B cell (primary cell): ENCODE measurements around the gene LRRC45. TPM values are rescaled to one million over a fixed set of nuclear protein-coding genes. Genes with fewer than 3 reads are reported as not detected.

Experiments used
- ATAC-seq: fragments of 200-7000 bp; cut with Tn5 transposase; one replicate; pipeline ENCODE4 v1.10.0; 2021; ENCODE audit warnings: low read depth, mild to moderate bottlenecking, moderate number of reproducible peaks, moderate library complexity
- CTCF ChIA-PET: fragments of 350-600 bp; sonication (Branson Sonifier 250); formaldehyde crosslinking; loops from one replicate; lab custom pipeline; 2021; ENCODE audit warnings: antibody characterized with exemption, inconsistent platforms; lab: Charles Lee
- POLR2A ChIA-PET: fragments of 350-600 bp; sonication (Branson Sonifier 250); formaldehyde crosslinking; loops from one replicate; lab custom pipeline; 2021; ENCODE audit warnings: antibody characterized with exemption; lab: Charles Lee
- DNase-seq: peaks from one replicate; pipeline ENCODE4 v3.0.0; 2013
- H2AFZ ChIP-seq: 2 replicates; pipeline ENCODE4 v1.6.1; 2012; ENCODE audit warnings: mild to moderate bottlenecking, low read depth, low read length; ENCODE audit not compliant: insufficient read depth, poor library complexity, severe bottlenecking
- H3K27ac ChIP-seq, 2 donors: 1 replicate in 1 of 2; 2 replicates in 1 of 2; pipeline ENCODE4 v1.5.1; 2012 to 2013; ENCODE audit warnings: low read length in 2 of 2, mild to moderate bottlenecking in 2 of 2, moderate library complexity in 1 of 2
- H3K27me3 ChIP-seq, 4 experiments: fragments of 200-600 bp in 1 of 4; sonication (generic) in 1 of 4; replicated peaks in 1 of 4; 1 replicate in 2 of 4; 2 replicates in 2 of 4; pipeline versions ENCODE4 v1.6.1 to v1.7.0; 2013 to 2016; ENCODE audit warnings: low read length in 3 of 4, mild to moderate bottlenecking in 2 of 4, mixed read lengths in 1 of 4, moderate library complexity in 1 of 4; ENCODE audit not compliant: insufficient read depth in 4 of 4, control insufficient read depth in 3 of 4; ENCODE audit errors: control extremely low read depth in 1 of 4
- H3K36me3 ChIP-seq, 2 experiments: replicated peaks in 1 of 2; 1 replicate in 1 of 2; 2 replicates in 1 of 2; pipeline versions ENCODE4 v1.6.1 to v1.7.1; 2013; ENCODE audit warnings: low read length in 1 of 2; ENCODE audit not compliant: insufficient read depth in 2 of 2, control insufficient read depth in 1 of 2; ENCODE audit errors: control extremely low read depth in 1 of 2, extremely low read depth in 1 of 2
- H3K4me1 ChIP-seq, 2 donors: fragments of 200-600 bp in 1 of 2; sonication (generic) in 1 of 2; 1 replicate in 1 of 2; 2 replicates in 1 of 2; pipeline versions ENCODE4 v1.5.1 to v1.6.1; 2013 to 2017; ENCODE audit warnings: low read length in 2 of 2; ENCODE audit not compliant: control insufficient read depth in 2 of 2, insufficient read depth in 2 of 2
- H3K4me2 ChIP-seq: replicated peaks from 2 replicates; pipeline ENCODE3; 2012; ENCODE audit warnings: mild to moderate bottlenecking, low read depth, low read length; ENCODE audit not compliant: poor library complexity, severe bottlenecking
- H3K4me3 ChIP-seq, 5 experiments: fragments of 200-600 bp in 1 of 5; sonication (generic) in 1 of 5; 1 replicate in 3 of 5; 2 replicates in 2 of 5; pipeline versions ENCODE4 v1.5.1 to v1.7.0; 2011 to 2016; ENCODE audit warnings: low read length in 4 of 5, mild to moderate bottlenecking in 4 of 5, low read depth in 2 of 5, control low read depth in 1 of 5, moderate library complexity in 1 of 5; ENCODE audit not compliant: insufficient read depth in 1 of 5; ENCODE audit errors: control extremely low read depth in 1 of 5, extremely low read depth in 1 of 5
- H3K79me2 ChIP-seq: fragments of 200-600 bp; sonication (generic); one replicate; pipeline ENCODE4 v1.6.0; 2016; ENCODE audit warnings: low read length; ENCODE audit not compliant: control insufficient read depth, insufficient read depth
- H3K9ac ChIP-seq: fragments of 200-600 bp; sonication (generic); 2 replicates; pipeline ENCODE4 v1.6.1; 2017; ENCODE audit warnings: mild to moderate bottlenecking, low read length, moderate library complexity
- H3K9me3 ChIP-seq, 3 donors: one replicate each; pipeline versions ENCODE4 v1.6.1 to v1.7.1; 2013; ENCODE audit warnings: low read length in 2 of 3; ENCODE audit not compliant: control insufficient read depth in 2 of 3, insufficient read depth in 1 of 3; ENCODE audit errors: control extremely low read depth in 1 of 3
- H4K20me1 ChIP-seq: 2 replicates; pipeline ENCODE4 v1.6.0; 2012; ENCODE audit warnings: mild to moderate bottlenecking, low read length; ENCODE audit not compliant: insufficient read depth, control insufficient read depth, poor library complexity, severe bottlenecking
- H3K27ac Mint-ChIP-seq: one replicate; pipeline ENCODE4 v1.8.0; 2021; ENCODE audit warnings: mixed read lengths
- H3K27me3 Mint-ChIP-seq: one replicate; pipeline ENCODE4 v1.8.0; 2021; ENCODE audit warnings: mixed read lengths
- H3K4me1 Mint-ChIP-seq: one replicate; pipeline ENCODE4 v1.8.0; 2021; ENCODE audit warnings: mixed read lengths
- H3K4me3 Mint-ChIP-seq: one replicate; pipeline ENCODE4 v1.8.0; 2021; ENCODE audit warnings: mixed read lengths
- H3K9me3 Mint-ChIP-seq: one replicate; pipeline ENCODE4 v1.8.0; 2022; ENCODE audit warnings: mixed read lengths; ENCODE audit not compliant: insufficient read depth
- EZH2 ChIP-seq: IDR thresholded peaks from 2 replicates; pipeline ENCODE4 v1.6.1; 2012; ENCODE audit warnings: borderline replicate concordance, low read depth, mild to moderate bottlenecking, moderate library complexity, low read length; ENCODE audit not compliant: insufficient read depth, poor library complexity, severe bottlenecking
- WGBS: methylation state at CpG from one replicate; pipeline ENCODE4 v1.1.5; 2013; ENCODE audit warnings: missing lambda C conversion rate; ENCODE audit not compliant: insufficient coverage; 5-methylcytosine and 5-hydroxymethylcytosine counted together
- intact Hi-C: fragments of 100-400 bp; cut with micrococcal nuclease; formaldehyde crosslinking; loops from one replicate; pipeline ENCODE4 v1.10.0; 2022
- polyA plus RNA-seq: library from polyadenylated mRNA; depleted of rRNA; stranded (reverse); fragments of >200 nt; gene quantifications from 2 replicates; pipeline ENCODE4 v1.2.3, GENCODE V29; 2012
- total RNA-seq, 2 donors: library from RNA; stranded (reverse); fragments of 120-200 nt in 1 of 2; gene quantifications; 1 replicate in 1 of 2; 2 replicates in 1 of 2; pipeline versions ENCODE4 v1.2.3 to v1.2.4, GENCODE V29; 2013 to 2022
- TF ChIP-seq, protein P1 (sequence below): fragments of 200-600 bp; IDR thresholded peaks from one replicate; pipeline ENCODE4 v1.8.0; 2022; ENCODE audit warnings: antibody characterized with exemption, mild to moderate bottlenecking

LRRC45 gene
- total and polyA plus RNA-seq, 2 donors (not counting 1 experiment from before 2014, with no cell fraction given): 19.4 to 19.6 TPM

DNA sequence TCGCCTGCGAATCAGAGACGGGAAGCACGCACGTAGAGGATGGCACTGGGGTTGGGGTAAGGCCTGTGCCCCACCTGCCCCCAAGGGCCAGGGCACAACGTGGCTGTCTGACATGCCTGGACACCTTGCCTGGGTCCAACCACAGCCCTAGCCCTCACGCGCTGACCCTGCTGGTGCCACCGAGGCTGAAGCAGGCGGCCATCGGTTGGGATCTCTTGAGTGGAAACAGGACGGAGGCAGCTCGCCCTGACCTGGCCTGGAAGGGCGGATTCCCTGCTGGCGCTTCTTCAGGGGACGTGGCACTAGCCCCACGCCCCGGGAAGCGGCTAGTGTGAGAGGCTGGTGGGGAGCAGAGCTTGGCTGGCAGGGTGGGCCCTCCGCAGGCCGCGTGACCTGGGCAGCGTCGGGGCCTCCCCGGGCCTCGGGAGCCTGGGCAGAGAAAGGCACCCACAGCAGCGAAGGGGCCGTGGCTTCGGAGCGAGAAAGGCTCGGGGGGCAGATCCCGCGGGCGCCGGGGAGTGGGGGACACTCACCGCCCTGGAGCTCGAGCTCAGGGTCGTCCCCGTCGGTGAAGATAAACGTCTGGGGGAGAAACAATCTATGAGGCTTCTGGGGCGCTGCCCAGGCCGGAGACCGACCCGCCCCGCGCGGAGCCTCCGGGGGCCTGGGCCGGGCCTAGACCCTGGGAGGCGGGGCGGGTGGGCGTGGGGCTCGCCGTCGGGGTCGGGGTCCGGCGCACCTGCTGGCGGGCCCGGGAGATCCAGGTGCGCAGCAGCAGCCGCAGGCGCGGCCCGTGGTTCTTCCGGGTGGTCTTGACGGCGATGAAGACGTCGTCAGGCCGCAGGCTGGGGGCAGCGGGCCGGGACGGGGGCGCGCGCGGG is 27.9 kb downstream of the LRRC45 start:
- ChIA-PET CTCF (interaction anchor here (0.7 to 1.7 kb wide), 2 partner anchors 13 to 31 kb away, joined by 3 to 6 read pairs; partner anchors contain the start of gene DCXR), POLR2A (interaction anchor here (0.8 to 1.9 kb wide), 2 partner anchors 18 to 48 kb away, joined by 3 to 5 read pairs; partner anchors contain the start of gene FASN)
- H3K79me2 ChIP-seq: peaks cover 29% of the 10 kb centered on the region
- peak overlapping the region; percentile 86 for H3K27ac Mint-ChIP-seq
- peaks cover 0 to 23% of the 10 kb centered on the region in 2 experiments for H3K36me3 ChIP-seq
- ATAC-seq: peak; percentile 26
- no peaks in the 10 kb centered on the region for H3K9me3 Mint-ChIP-seq
- H4K20me1 ChIP-seq: peaks cover 19% of the 10 kb centered on the region
- no peaks in the 10 kb centered on the region for H3K9me3 ChIP-seq
- H3K4me3 Mint-ChIP-seq: peak overlapping the region; percentile 84
- peaks cover 20 to 34% of the 10 kb centered on the region in 2 donors for H3K4me1 ChIP-seq
- WGBS: 21% methylated on average over 79 of the region's 79 CpGs
- H2AFZ ChIP-seq: peak overlapping the region; percentile 66
- peak overlapping the region; percentile 90 for H3K4me2 ChIP-seq
- TF ChIP-seq EZH2: no peak
- TF ChIP-seq, protein P1, sequence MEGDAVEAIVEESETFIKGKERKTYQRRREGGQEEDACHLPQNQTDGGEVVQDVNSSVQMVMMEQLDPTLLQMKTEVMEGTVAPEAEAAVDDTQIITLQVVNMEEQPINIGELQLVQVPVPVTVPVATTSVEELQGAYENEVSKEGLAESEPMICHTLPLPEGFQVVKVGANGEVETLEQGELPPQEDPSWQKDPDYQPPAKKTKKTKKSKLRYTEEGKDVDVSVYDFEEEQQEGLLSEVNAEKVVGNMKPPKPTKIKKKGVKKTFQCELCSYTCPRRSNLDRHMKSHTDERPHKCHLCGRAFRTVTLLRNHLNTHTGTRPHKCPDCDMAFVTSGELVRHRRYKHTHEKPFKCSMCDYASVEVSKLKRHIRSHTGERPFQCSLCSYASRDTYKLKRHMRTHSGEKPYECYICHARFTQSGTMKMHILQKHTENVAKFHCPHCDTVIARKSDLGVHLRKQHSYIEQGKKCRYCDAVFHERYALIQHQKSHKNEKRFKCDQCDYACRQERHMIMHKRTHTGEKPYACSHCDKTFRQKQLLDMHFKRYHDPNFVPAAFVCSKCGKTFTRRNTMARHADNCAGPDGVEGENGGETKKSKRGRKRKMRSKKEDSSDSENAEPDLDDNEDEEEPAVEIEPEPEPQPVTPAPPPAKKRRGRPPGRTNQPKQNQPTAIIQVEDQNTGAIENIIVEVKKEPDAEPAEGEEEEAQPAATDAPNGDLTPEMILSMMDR: no peak
- intact Hi-C loops: loop anchor here (1.0 to 2.0 kb wide), 4 partner anchors 14 to 47 kb away; partner anchors contain the start of genes CENPX, DCXR, FASN and LRRC45
- DNase-seq: no peak
- peak overlapping the region; percentile 63 for H3K9ac ChIP-seq
- no peaks in the 10 kb centered on the region for H3K27me3 ChIP-seq
- peak overlapping the region in 4 of 5 experiments; percentile 43 to 63 (median 58) for H3K4me3 ChIP-seq
- H3K27me3 Mint-ChIP-seq: no peaks in the 10 kb centered on the region
- peak overlapping the region in 1 of 2 donors; percentile 30 for H3K27ac ChIP-seq
- peaks cover 14% of the 10 kb centered on the region for H3K4me1 Mint-ChIP-seq
